Measurements from ENCODE around the gene CMYA5.

The CMYA5 gene

GRCh38 chr5:79837761-79838551, 148.3 kb downstream of the CMYA5 start:
- no peak for DNase-seq (ENCODE audit: low spot score)

- no peak for DNase-seq (ENCODE audit: low spot score)
These were observed 150.7 kb downstream of the CMYA5 start for GRCh38 chr5:79840084-79840990.

- no peak for DNase-seq (ENCODE audit: low spot score)
These were observed 151.5 kb downstream of the CMYA5 start for GRCh38 chr5:79841172-79841571.

GRCh38 chr5:79842006-79842881, 152.6 kb downstream of the CMYA5 start:
- no peak for DNase-seq (ENCODE audit: low spot score)

GRCh38 chr5:79842991-79843390, 153.4 kb downstream of the CMYA5 start:
- no peak for DNase-seq (ENCODE audit: low spot score)

- DNase-seq (ENCODE audit: low spot score) = no peak
These were observed 154.1 kb downstream of the CMYA5 start for GRCh38 chr5:79843450-79844388.

GRCh38 chr5:79844571-79844970, 154.9 kb downstream of the CMYA5 start:
- no peak for DNase-seq (ENCODE audit: low spot score)

GRCh38 chr5:79845448-79846197, 156.0 kb downstream of the CMYA5 start:
- no peak for DNase-seq (ENCODE audit: low spot score)

- no peak for DNase-seq (ENCODE audit: low spot score)
These were observed 156.5 kb downstream of the CMYA5 start for GRCh38 chr5:79846198-79846521.

- DNase-seq (ENCODE audit: low spot score) = no peak
These were observed 157.9 kb downstream of the CMYA5 start for GRCh38 chr5:79847561-79847960.

- no peak for DNase-seq (ENCODE audit: low spot score)
These were observed 159.4 kb downstream of the CMYA5 start for GRCh38 chr5:79849061-79849460.
